COR-L47 (cell line): ENCODE results near the gene HTT.

ENCODE experiments used
- DNase-seq: peaks from one replicate; lab custom pipeline; 2025; lab: John Stamatoyannopoulos, UW

HTT gene

DNA sequence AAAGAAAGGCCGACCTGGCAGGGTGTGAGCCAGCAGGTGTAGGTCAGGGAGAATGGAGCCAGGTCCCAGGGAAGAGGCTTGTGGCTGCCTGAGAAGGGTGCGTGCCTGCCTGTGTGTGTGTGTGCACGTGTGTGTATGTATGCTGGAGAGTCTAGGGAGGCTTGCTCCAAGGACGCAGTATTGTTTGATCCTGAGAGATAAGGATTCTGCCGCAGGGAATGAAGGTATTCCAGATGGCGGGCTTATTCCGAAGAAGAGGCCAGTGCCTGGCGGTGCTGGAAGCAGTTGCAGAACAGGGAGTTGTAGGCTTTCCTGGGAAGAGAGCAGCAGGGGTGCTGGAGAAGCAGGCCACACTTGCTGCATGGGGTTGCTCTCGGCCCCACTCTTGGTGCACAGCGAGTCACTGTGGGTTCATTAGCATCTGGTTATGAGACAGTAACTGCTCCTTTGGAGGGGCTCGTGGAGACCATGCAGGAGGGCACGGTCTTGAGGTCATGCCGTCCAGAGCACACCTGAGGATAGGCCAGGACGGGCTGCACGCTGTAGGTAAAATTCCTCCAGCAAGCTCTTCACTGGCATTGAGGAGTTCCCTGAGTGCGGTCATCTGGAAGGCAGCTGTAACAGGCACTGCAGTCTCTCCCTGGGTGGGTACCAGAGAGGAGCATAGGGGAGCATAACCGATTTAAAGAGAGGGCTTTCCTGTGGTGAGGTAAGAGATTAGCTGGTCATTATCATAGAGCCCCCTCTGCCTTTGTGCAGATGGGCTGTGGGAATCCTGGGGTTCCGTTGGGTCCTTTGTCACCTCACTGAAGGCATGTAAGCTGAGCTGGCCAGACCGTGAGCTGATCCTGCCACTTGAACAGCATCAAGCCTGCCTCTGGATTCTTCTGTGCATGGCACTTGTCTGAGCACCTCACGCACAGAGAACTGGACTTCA is 144.6 kb downstream of the HTT start:
- no peak for DNase-seq

DNA sequence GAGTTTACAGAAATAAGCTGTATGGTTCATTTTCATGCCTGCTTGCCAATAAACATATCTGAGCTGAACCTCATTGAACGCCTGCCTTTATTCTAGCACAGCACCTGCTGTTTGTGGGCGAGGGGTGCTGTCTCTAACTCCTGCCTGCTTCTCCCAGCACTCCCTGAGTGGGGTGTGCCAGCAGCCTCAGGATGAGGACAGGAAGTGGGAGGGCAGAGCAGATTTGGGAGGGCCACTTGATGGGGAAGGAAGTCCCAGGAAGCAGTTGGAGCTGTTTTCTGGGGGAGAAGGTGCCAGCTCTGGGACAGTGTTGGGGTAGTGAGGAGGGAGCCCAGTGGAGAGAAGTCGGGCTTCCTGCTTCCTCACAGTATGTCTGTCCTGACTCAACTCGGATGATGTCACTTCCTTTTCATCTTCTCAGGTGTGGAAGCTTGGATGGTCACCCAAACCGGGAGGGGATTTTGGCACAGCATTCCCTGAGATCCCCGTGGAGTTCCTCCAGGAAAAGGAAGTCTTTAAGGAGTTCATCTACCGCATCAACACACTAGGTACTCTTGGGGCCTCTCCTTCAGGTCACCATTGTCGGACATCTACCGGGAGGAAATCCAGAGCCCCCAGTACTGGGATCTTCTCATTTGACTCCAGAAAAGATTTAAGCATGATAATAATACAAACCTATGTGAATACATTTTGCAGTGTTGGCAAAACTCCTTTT is 145.4 kb downstream of the HTT start:
- DNase-seq: no peak

DNA sequence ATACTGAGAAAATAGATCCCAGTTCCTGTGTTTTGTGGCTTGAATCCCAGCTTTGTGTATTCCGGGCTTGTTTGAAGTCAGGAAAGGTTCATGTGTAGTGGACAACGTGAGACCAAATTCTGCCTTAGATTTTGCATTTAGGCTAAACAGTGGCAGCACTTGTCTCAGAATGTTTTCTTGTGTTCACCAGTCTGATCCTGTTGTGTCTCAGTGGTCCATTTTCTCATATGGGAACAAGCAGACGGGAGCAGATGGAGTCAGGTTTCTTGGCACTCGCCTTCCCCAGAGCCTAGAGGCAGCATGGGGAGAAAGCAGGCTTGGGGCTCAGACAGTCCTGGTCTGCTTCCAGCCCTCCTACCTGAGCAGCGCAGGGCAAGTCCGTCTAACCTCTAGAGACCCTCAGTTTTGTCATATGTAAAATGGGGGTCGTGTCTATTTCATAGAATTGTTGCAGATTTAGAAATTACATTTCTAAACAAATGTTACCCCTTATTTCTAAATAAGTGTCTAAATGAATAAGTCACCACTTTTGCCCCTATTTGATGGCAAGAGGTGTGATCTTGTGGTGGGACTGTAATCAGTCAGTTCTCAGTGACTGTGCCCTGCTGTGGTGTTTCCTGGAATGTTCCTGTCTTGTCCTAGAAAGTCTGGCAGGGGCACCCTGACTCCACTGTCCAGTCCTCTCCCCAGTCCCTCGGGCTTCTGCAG is 146.1 kb downstream of the HTT start:
- DNase-seq: no peak

DNA sequence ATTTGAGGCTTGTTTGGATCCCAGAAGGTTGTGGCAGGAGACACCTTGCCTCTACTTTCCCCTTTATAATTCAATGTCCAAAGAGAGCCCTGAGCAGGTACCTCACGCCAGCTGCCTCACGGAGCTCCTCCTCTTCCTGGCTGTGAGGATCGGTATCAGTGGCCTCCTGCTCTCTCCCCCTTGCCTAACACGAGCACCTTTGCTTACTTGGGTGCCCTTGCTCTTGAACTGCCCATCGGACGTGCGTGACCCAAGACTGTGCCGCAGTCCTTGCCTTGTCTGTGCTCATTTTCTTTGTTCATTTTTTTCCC is 146.7 kb downstream of the HTT start:
- DNase-seq: no peak

DNA sequence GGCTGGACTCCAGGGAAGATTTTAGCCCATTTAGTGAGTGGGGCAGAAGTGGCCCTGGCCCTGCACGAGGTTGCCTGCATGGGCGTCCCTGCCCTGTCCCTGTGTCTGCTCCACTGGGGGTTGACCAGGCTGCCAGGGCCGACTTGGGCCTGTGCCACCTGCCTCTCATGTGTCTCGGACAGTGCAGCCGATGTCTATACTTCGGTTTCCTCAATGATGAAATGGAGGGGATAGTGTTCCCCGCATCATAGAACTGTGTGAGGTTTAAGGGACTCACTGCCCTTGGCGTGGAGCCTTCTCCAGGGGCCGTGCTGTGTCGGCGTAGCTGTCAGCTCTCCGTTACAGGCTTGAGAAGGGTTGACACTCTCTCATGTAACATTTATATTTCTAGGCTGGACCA is 147.5 kb downstream of the HTT start:
- DNase-seq: no peak

DNA sequence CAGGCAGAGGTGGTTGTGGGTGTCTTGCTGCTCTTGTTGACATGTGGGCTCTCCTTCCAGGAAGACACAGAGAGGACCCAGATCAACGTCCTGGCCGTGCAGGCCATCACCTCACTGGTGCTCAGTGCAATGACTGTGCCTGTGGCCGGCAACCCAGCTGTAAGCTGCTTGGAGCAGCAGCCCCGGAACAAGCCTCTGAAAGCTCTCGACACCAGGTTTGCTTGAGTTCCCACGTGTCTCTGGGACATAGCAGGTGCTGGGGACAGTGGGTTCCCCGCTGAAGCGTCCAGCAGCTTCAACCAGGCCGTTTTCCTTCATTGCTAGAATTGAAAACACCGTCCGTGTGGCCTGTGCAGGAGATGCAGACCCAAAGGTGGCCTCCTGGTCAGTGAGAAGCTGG is 148.9 kb downstream of the HTT start:
- DNase-seq: no peak

DNA sequence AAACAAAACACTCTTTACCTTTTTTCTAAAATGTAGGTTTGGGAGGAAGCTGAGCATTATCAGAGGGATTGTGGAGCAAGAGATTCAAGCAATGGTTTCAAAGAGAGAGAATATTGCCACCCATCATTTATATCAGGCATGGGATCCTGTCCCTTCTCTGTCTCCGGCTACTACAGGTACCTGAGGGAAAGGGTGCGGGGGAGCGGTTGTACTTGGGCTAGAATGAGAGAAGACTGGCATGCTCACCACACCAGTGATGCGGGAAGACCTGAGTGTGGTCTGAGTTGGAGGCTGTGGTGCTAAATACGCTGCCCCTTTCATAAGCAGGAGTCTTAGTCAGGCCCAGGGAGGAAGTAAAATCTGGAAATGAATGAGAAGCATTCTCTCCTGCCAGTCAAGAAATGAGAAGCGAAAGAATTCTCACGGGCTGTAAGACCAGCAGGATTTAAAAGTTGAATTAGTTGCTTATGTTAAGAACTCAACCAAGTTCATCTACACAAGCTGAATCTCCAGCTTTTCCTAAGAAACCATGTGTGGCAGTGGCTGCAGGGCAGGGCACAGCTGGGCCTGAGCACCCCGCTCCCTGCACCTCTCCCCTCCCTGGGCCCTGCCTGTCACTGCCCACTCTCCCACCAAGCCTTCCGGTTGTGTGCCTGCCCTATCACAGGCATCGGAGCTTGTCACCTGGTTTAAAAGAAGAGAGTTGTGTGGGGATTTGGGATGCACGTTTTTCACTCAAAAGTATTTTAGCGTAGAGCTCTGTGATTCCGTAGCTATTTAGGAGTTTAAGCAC is 149.7 kb downstream of the HTT start:
- no peak for DNase-seq

DNA sequence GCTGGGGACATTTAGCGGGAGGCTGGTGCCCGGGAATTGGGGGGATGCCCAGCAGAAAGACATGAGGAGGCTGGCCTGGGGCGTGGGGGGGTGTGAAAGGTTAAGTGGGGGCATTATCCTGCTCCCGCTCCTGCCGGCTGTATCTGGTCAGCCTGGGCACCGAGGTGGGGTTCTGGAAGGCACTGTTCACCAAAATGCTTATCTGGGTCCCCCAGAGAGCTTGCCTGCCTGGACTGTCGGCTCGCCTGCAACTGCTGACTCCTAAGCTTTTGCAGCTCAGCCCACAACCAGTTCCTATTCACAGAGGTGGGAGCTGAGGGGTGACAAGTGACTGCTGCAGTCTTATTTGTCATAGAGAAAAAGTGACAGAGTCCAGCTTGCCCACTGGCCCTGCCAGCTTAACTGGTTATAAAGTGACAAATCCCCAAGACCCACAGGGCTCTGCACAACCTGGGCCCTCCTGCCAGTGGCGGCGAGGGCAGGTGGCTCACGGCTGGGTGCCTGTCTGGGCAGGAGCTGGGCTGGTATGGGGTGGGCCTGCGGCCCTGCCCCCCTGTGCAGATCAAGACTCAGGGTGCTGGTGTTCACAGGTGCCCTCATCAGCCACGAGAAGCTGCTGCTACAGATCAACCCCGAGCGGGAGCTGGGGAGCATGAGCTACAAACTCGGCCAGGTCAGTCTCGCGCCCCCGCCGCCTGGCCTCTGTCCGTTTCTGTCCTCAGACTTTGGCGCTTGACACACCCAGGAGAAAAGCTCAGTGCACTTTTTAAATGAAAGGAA is 150.8 kb downstream of the HTT start:
- no peak for DNase-seq

DNA sequence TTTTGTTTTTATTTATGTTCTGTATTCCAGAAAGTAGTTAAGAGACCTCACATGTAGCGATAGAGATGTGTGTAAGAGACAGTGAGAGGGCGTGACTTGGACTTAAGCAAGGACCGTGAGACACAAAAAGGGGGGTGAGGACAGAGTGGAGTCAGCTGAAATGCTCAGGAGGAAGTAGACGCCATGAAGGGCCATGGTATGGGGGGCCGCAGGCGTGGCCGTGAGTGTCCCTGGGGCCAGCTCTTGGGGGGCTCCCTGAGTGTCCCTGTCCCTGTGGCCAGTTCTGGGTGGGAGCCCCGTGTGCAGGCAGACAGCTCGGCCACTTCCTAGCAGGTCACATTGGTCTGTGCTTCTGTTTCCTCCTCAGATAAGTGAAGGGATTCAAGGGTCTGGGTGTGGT is 151.5 kb downstream of the HTT start:
- DNase-seq: no peak

DNA sequence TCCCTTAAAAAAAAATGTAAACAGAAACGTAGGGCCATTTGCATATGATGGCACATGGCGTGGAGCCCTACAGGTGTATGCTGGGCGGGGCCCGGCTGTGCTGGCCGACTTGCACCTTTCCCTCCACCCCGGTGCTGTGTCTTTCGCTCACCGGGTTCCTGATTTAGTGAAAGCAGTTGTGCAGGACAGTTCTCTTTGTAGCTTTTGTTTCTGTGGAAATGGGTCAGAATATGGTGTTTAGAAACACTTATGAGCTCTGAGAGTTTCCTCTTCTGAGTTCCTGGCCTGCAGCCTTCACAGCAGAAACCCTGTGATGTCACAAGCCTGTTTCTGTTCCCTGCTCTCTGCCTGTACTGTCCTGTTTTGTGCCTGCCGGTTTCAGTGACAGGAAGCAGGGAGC is 152.0 kb downstream of the HTT start:
- no peak for DNase-seq

DNA sequence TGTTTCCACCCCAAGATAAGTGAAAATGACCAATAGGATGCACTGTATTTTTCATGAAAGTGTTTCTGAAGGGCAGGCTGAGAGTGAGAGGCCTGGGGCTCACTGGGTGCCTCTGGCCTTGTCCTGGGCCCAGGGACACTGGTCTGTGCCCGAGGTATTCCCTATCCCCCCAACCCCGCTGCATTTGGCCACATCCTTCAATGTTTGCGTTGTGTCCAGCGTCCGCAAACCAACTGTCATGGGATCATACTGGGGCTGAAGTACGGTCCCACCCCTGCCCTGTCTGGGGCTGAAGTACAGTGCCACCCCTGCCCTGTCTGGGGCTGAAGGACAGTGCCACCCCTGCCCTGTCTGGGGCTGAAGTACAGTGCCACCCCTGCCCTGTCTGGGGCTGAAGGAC is 152.5 kb downstream of the HTT start:
- no peak for DNase-seq

DNA sequence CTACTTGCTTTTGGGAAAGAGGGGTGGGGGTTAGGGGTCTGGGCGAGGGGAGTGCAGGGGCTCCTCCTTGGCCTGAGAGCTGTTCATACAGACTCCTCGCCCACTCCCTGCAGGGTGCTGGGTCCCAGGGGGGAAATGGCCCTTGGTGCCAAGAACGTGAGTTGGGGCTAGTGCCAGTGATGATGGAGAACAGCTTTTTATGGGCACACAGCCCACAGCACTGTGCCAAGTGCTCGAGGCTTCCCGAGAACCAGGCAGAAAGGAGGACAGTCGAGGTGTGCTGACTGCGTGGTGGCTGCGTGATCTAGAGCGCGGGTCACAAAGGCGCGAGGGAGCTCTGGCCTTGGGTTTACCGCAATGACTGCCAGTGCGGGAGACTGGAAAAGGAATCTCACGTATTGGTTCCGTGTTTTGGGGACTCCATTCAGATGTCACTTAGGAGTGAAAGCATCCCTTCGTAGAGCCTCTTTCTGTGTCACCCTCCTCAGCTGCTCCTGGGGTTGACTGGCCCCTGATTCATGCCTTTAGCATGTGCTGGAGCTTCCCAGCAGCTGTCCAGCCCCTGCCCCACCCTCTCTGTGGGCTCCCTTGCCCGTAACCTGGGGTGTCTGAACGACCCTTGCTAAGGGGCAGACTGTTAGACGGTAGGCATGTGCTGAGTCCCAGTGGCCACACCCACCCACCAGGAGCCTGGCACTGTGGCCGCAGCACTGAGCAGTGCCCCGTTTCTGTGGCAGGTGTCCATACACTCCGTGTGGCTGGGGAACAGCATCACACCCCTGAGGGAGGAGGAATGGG is 153.6 kb downstream of the HTT start:
- no peak for DNase-seq

DNA sequence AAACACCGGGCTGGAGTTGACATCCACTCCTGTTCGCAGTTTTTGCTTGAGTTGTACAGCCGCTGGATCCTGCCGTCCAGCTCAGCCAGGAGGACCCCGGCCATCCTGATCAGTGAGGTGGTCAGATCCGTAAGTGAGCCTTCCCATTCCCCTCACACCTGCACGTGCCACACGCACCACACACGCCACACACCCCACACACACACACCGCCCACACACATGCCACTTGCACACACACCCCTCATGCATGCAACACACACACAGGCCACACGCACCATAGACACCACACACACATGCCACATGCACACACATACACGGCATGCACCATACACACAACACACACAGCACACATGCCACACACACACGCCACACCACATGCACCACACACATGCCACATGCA is 154.4 kb downstream of the HTT start:
- no peak for DNase-seq

DNA sequence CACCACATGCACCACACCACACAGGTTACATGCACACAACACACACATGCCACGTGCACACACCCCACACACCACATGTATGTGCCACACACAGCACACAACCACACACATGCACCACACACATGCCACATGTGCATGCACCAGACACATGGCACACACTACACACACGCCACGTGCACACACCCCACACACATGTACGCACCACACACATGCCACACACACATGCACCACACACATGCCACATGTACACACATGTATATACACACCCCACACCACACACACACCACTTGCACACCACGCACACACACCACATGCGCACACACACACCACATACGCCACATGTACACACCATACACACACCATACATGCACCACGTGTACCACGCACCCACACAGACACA is 154.8 kb downstream of the HTT start:
- DNase-seq: no peak

DNA sequence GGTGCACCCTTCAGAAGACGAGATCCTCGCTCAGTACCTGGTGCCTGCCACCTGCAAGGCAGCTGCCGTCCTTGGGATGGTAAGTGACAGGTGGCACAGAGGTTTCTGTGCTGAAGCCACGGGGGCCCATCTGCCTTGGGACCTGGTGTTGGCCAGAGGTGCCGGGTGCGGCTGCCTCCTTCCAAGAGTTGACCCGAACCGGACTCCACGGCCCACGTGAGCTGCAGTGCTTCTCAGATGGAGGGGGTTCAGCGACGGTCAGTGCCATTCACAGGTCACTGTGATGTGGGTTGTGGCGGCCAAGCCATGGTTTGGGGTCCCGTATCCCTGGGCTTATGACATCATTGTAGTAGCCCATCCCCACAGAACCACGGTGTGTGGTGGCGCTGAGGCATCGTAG is 155.5 kb downstream of the HTT start:
- DNase-seq: no peak

DNA sequence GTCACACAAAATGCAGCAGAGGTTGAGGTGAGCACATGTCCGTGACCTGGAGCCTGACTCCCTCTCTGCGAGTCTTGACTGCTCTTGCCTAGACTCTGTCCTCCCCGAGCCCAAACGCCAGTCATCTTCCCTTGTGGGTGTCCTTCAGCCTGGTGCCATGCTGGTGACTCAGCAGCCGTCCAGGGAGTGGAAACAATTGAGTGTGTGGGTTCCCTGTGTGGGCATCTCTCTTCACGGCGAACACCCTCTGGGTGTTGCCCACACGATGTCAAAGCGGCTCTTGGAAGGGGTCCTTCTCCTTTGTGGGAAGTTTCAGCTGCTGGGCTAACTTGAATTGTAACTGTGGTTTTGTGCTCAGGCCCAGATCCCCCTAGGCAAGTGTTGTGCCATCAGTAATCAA is 157.0 kb downstream of the HTT start:
- DNase-seq: no peak

DNA sequence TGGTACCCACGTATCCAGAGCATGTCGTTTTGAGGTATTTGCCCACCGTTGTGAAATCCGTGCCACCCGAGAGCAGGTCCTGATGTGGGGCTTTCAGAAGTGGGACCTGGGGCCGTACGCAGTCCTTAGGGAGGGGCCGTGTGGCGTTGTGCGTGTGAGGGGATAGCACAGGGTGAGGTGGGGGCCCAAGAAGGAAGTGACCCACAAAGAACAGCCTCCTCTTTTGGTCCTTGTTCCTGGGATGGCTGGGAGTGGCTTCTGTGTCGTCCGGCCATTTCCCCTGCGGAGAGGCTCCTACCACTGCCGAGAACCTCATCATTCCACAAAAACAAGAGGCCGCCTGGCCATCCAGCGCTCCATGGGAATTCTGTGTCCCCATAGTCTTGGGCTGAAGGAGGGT is 157.5 kb downstream of the HTT start:
- no peak for DNase-seq

DNA sequence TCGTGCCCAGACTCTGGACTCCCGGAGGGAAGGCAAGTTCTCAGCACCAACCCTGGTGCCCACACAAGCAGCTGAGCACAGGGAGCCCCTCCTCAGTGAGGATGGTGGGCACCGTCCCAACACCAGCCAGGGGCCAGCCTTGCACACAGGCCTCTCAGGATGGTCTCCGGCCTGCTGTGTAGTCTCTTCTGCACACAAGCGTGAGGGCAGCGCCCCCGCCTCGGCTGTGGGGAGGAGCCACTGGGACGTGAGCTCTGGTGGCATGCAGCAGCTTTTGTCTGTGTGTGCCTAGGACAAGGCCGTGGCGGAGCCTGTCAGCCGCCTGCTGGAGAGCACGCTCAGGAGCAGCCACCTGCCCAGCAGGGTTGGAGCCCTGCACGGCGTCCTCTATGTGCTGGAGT is 158.4 kb downstream of the HTT start:
- no peak for DNase-seq

DNA sequence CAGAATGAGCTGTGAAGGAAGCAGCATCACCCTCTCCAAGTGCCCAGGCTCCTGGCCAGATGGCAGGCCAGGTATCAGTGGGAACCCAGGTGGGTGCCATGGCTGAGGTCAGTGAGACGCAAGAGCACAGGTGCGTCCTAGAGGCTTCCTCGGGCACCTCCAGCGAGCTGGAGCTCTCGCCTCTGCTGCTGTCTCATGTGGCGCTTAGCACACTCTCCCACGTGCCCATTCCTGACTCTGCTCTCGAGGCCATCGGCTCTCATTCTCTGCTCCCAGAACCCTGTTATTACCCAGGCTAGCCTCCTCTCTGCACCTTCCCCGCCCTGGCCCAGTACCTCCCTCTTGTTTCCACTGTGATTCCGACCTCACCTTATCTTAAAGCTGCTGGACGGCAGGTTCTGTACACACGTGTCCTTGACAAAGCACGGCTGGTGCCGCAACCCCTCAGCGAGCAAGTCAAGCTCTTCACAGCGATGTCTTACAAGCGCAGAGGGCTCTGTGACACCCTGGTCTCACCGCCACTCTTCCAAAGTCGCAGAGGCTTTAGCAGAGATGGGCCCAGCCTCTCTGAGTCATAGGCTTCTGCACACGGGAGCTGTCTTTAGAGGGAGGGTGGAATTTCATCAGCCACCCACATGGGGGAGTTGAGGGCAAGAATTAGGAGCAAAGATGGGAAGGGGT is 159.1 kb downstream of the HTT start:
- no peak for DNase-seq
